Esophagus squamous epithelium (tissue), 4 donors: ENCODE results near the gene S100A7A.
A peak's percentile ranks its signal among the peaks of the same experiment; 100 is the strongest.

Experiments used
- POLR2A ChIP-seq, 4 donors: fragments of 450-650 bp; IDR thresholded peaks; one replicate each; pipeline ENCODE4 v1.6.1; 2017; ENCODE audit warnings: antibody characterized with exemption in 4 of 4, mild to moderate bottlenecking in 4 of 4, moderate library complexity in 3 of 4
- TF ChIP-seq, protein P1 (sequence below), 6 experiments: fragments of 450-650 bp in 4 of 6; fragments of 200-600 bp in 2 of 6; sonication (generic) in 2 of 6; IDR thresholded peaks; one replicate each; pipeline ENCODE4 v1.5.1; 2016 to 2019; ENCODE audit warnings: antibody characterized with exemption in 6 of 6, mild to moderate bottlenecking in 4 of 6, moderate library complexity in 4 of 6

DNA sequence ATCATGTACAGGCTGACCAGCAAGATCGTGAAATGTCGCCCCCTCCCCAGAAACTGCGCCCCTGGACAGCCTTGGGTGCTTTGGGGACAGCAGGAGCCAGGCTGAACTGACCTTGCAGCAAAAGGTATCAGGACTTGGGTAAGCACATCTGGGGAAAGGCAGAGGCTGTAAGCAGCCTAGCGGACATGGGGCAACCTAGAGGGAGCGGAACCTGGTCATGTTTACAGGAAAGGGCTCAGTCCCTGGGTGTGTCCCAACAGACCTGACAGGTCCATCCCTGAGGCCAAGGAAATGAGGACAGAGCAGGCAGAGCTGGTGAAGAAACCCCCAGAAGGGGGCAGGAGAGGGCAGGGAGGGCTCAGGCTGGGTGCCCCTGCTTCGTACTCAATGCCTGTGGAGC, 22.4 kb upstream of the S100A7A start:
- TF ChIP-seq, protein P1, sequence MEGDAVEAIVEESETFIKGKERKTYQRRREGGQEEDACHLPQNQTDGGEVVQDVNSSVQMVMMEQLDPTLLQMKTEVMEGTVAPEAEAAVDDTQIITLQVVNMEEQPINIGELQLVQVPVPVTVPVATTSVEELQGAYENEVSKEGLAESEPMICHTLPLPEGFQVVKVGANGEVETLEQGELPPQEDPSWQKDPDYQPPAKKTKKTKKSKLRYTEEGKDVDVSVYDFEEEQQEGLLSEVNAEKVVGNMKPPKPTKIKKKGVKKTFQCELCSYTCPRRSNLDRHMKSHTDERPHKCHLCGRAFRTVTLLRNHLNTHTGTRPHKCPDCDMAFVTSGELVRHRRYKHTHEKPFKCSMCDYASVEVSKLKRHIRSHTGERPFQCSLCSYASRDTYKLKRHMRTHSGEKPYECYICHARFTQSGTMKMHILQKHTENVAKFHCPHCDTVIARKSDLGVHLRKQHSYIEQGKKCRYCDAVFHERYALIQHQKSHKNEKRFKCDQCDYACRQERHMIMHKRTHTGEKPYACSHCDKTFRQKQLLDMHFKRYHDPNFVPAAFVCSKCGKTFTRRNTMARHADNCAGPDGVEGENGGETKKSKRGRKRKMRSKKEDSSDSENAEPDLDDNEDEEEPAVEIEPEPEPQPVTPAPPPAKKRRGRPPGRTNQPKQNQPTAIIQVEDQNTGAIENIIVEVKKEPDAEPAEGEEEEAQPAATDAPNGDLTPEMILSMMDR (IDR thresholded peaks at IDR 0.05) = peak in 4 of 6 experiments; percentile 11 to 65 (median 24)
- no peak for TF ChIP-seq POLR2A (IDR thresholded peaks at IDR 0.05)
